SU-DHL-6 (cell line): Measurements from ENCODE around the gene HSP90AA1.

ENCODE experiments used
- CTCF ChIP-seq: fragments of 200-600 bp; sonication (generic); IDR thresholded peaks from one replicate; pipeline ENCODE4 v1.5.1; 2017; ENCODE audit warnings: antibody characterized with exemption, mild to moderate bottlenecking, low read length, moderate library complexity; ENCODE audit not compliant: insufficient read depth, poor library complexity, severe bottlenecking
- EZH2phosphoT487 ChIP-seq: fragments of 200-600 bp; sonication (generic), shearing (Covaris generic); conservative IDR thresholded peaks from 2 replicates; pipeline ENCODE4 v1.6.1; 2018; ENCODE audit warnings: mild to moderate bottlenecking, antibody characterized with exemption, low read length, moderate library complexity, mixed read lengths

GRCh38 chr14:102058961-102059360, 27.9 kb downstream of the HSP90AA1 start:
- no peak for TF ChIP-seq CTCF
- no peak for TF ChIP-seq EZH2phosphoT487
